HG02623 (cell line): ENCODE results near the gene SYNDIG1.

Source experiments
- ATAC-seq: cut with Tn5 transposase; IDR thresholded peaks from one replicate; pipeline ENCODE4 v1.9.1; 2021; ENCODE audit warnings: moderate library complexity; ENCODE audit not compliant: unreplicated experiment

The SYNDIG1 gene

GRCh38 chr20:24522452-24523330 is 53.3 kb downstream of the SYNDIG1 start:
- no peak for ATAC-seq

DNA sequence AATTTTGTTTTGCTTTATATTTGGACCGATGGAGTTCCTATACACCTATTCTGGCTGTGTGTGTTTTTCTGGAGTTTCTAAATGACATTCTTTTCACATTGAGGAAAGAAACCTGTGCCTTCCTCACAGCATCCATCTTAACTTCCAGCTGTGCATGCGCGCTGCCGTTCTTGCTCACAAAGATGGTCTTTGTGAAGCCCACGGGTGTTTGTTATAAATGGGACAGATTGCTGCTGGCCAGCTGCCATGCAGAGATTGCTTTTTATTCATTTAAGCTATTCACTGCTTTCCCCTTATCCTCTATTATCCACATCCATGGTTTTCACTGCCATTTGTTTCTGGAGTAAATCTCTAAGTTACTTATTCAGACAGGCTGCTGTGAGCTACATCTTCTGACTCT is 54.2 kb downstream of the SYNDIG1 start:
- no peak for ATAC-seq

- ATAC-seq, result no peak
These were observed 59.3 kb downstream of the SYNDIG1 start for GRCh38 chr20:24528583-24529368.

GRCh38 chr20:24529369-24529719 is 59.9 kb downstream of the SYNDIG1 start:
- no peak for ATAC-seq

DNA sequence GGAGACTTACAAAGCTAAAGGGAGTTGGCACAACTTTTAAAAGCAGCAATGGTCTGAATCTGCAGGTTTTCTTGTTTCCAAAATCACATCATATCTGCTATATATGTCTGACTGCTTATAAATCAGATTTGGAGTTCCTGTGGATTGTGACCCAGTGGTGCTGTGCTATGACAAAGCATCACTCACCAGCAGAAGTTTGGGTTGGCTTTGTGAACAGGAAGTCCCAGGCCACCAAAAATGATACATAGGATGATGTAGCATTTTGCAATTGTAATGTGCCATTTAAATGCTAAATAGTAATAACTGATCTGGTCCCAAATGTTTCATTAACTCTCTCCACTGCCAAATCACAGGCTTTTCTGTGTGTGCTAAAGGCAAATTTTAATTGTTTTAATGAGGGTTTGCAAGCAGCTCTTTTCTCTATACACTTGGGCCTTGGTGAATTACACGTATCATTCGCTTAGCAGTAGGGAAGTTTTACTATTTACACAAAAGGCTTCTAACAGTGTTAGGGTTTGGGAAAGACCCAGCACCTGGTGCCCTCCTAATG is 60.8 kb downstream of the SYNDIG1 start:
- ATAC-seq, result no peak

GRCh38 chr20:24531202-24531601 is 61.8 kb downstream of the SYNDIG1 start:
- ATAC-seq, result no peak

- no peak for ATAC-seq
These were observed 62.4 kb downstream of the SYNDIG1 start for GRCh38 chr20:24531631-24532419.

- ATAC-seq, result no peak
These were observed 64.0 kb downstream of the SYNDIG1 start for GRCh38 chr20:24533449-24533848.

- no peak for ATAC-seq
These were observed 64.9 kb downstream of the SYNDIG1 start for GRCh38 chr20:24534282-24534681.

GRCh38 chr20:24535941-24536730 is 66.7 kb downstream of the SYNDIG1 start:
- ATAC-seq, result no peak

- no peak for ATAC-seq
These were observed 67.8 kb downstream of the SYNDIG1 start for GRCh38 chr20:24537210-24537609.

GRCh38 chr20:24542721-24543120 is 73.3 kb downstream of the SYNDIG1 start:
- ATAC-seq, result no peak

DNA sequence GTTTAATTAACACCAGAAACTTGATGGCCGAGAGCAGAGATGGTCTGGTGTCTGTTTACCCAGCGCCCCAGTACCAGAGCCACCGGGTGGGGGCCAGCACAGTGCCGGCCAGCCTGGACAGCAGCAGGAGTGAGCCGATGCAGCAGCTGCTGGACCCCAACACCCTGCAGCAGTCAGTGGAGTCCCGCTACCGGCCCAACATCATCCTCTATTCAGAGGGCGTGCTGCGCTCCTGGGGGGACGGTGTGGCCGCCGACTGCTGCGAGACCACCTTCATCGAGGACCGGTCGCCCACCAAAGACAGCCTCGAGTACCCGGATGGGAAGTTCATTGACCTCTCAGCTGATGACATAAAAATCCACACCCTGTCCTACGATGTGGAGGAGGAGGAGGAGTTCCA is 73.7 kb downstream of the SYNDIG1 start:
- no peak for ATAC-seq

- no peak for ATAC-seq
These were observed 74.3 kb downstream of the SYNDIG1 start for GRCh38 chr20:24543741-24544140.

DNA sequence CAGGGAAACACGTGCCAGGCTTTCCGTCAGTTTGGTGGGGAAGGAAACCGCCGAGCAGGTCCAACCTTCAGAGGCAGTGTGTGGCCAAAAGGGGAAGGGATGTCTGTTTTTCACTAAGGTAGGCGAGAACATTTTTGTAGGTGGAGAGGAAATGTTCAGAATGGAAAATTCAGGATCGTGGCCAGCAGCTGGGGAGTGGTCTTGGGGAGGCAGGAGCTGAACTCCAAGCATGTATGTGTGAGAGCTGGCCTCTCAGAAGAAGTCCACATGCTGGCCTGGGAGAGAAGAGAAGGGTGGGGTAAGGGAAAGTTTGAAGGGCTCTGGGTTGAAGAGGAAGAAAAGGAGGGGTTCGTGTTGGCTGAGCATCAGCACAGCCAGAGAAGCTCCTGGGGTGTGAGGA is 74.9 kb downstream of the SYNDIG1 start:
- ATAC-seq, result no peak

DNA sequence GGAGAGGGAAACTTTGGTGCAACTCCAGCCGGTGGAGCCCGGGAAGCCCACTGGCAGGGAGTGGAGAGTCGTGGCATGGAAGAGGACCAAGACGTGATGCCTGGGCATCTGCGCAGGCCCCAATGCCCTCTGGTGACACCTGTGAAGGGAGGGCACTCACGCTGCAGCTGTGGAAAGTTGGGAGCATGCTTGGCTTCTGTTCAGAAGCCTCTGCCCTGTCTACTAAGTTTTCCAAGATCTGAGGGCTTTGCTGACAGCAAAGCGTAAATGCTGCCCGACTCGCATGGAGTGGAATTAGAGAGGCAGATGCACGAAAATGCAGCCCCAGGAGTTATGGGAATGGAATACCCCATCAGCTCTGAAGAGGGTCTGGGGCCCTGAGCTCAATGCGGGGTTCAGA is 75.7 kb downstream of the SYNDIG1 start:
- no peak for ATAC-seq

DNA sequence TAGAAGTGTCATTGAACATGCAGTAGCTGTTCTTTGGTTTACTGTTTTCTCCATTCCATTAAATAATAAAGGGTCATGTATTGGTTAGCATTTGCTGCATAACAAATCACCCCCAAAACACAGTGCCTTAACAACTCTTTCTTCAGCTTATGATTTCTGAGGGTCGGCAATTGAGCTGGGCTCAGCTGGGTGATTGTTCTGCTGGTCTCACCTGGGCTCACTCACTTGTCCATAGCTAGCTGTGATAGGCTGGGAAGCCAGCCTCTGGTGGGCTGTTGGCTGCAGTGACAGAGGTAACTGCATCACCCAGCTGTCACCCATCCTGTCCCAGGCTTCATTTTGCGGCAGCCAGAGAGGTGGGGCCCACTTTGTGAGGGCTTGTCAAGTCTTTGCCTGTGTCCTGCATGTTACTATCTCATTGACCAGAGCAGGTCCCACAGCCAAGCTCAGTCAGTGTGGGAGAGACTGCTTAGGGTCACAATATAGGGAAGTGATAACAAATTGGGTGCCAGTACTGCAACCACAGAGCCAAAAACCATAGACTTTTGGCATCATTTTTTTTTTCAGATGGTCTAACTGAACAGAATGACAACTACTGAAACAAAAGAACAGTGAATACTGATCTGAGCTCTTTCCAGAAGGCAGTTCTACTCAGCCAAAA is 76.9 kb downstream of the SYNDIG1 start:
- ATAC-seq, result no peak

DNA sequence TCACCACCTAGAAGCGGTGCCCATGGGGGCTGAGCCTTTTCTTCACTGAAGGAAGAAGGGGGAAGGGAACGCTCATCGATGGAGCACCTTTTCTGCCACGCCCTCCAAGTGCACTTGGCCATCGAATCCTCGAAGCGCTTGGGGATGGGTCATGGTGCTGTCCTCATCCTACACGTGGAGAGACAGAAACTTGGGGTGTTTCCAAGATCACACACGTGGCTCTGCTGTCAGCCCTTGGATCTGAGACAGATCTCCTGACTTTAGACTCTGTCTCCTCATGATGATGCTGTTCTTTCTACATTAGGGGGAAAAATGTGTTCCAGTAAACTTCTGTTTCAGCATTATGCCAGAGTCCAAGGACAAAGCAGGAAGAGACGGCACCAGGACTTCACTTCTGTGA is 78.5 kb downstream of the SYNDIG1 start:
- no peak for ATAC-seq

DNA sequence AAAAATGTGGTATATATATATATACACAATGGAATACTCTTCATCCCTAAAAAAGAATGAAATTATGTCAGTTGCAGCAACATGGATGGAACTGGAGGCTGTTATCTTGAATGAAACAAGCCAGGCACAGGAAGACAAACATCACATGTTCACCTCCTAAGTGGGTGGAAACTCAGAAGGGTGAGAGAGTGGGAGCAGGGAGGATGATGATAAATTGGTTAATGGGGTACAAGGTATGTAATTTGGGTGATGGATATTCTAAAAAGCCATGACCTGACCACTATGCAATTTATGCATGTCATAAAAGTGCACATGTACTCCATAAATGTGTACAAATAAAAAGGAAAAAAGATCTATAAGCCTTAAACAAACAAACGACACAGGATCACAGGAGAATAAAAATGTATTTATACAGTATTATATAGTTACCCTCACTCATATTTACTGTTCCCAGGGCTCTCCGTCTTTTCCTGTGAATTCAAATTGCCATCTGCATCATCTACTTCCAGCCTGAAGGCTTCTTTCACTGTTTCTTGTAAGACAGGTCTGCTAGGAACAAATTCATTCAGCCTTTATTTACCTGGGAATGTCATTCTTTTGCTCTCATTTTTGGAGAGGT is 89.8 kb downstream of the SYNDIG1 start:
- ATAC-seq, result no peak
